Smooth muscle cell (in vitro differentiated cells): ENCODE data around the gene EDC3. TPM values are rescaled to one million over a fixed set of nuclear protein-coding genes. Genes with fewer than 3 reads are reported as not detected.
A peak's percentile ranks its signal among the peaks of the same experiment; 100 is the strongest.
"Not testable (repeated sequence)": the region's sequence is repeated elsewhere in the genome, so short reads cannot be mapped to it uniquely, and the experiment has no call there.

Source experiments
- DNase-seq: peaks from one replicate; lab custom pipeline; 2025; ENCODE audit not compliant: unreplicated experiment; lab: John Stamatoyannopoulos, UW
- H2AFZ ChIP-seq: fragments of 200-600 bp; sonication (generic); 2 replicates; pipeline ENCODE4 v1.6.0; 2016; ENCODE audit warnings: antibody characterized with exemption, low read depth, mild to moderate bottlenecking
- H3F3A ChIP-seq: fragments of 200-600 bp; sonication (generic); 2 replicates; pipeline ENCODE4 v1.6.0; 2017; ENCODE audit warnings: antibody characterized with exemption, low read depth
- H3K27ac ChIP-seq: fragments of 200-600 bp; sonication (generic); 2 replicates; pipeline ENCODE4 v1.5.1; 2016; ENCODE audit warnings: low read depth, mild to moderate bottlenecking
- H3K27me3 ChIP-seq: fragments of 200-600 bp; sonication (generic); 2 replicates; pipeline ENCODE4 v1.6.1; 2016; ENCODE audit warnings: low read depth, mild to moderate bottlenecking
- H3K36me3 ChIP-seq: fragments of 200-600 bp; sonication (generic); 2 replicates; pipeline ENCODE4 v1.5.1; 2016; ENCODE audit warnings: low read depth
- H3K4me1 ChIP-seq: fragments of 200-600 bp; sonication (generic); 2 replicates; pipeline ENCODE4 v1.5.1; 2016; ENCODE audit warnings: low read depth
- H3K4me2 ChIP-seq: fragments of 200-600 bp; sonication (generic); 2 replicates; pipeline ENCODE4 v1.6.0; 2016; ENCODE audit warnings: mild to moderate bottlenecking
- H3K4me3 ChIP-seq: fragments of 200-600 bp; sonication (generic); 2 replicates; pipeline ENCODE4 v1.5.1; 2016; ENCODE audit warnings: mild to moderate bottlenecking
- H3K79me2 ChIP-seq: fragments of 200-600 bp; sonication (generic); 2 replicates; pipeline ENCODE4 v1.6.0; 2016; ENCODE audit warnings: low read depth, mild to moderate bottlenecking
- H3K9ac ChIP-seq: fragments of 200-600 bp; sonication (generic); 2 replicates; pipeline ENCODE4 v1.6.0; 2016; ENCODE audit warnings: low read depth
- H3K9me3 ChIP-seq: fragments of 200-600 bp; sonication (generic); replicated peaks from 2 replicates; pipeline ENCODE4 v1.5.1; 2016; ENCODE audit warnings: low read depth
- H4K20me1 ChIP-seq: fragments of 200-600 bp; sonication (generic); 2 replicates; pipeline ENCODE4 v1.6.0; 2016; ENCODE audit warnings: low read depth
- CTCF ChIP-seq: fragments of 200-600 bp; sonication (generic); IDR thresholded peaks from 2 replicates; pipeline ENCODE4 v1.5.1; 2017; ENCODE audit warnings: borderline replicate concordance, mild to moderate bottlenecking, antibody characterized with exemption; ENCODE audit not compliant: insufficient read depth, poor library complexity, severe bottlenecking
- WGBS: methylation state at CpG from one replicate; pipeline ENCODE4 v1.1.7; 2016; ENCODE audit warnings: low lambda C conversion rate; 5-methylcytosine and 5-hydroxymethylcytosine counted together
- polyA plus RNA-seq: library from polyadenylated mRNA; unstranded; fragments of >200 nt; fragmentation: Nextera tagmentation; extraction: Ambion mirVana; gene quantifications from 2 replicates; pipeline ENCODE4 v1.2.1, GENCODE V29; 2016
- total RNA-seq: library from RNA; depleted of rRNA; stranded (reverse); fragments of >200 nt; gene quantifications from 2 replicates; pipeline ENCODE4 v1.2.3, GENCODE V29; 2014

Gene EDC3
- total and polyA plus RNA-seq, 2 experiments from 2014 or later: 18.4 to 26.7 TPM

DNA sequence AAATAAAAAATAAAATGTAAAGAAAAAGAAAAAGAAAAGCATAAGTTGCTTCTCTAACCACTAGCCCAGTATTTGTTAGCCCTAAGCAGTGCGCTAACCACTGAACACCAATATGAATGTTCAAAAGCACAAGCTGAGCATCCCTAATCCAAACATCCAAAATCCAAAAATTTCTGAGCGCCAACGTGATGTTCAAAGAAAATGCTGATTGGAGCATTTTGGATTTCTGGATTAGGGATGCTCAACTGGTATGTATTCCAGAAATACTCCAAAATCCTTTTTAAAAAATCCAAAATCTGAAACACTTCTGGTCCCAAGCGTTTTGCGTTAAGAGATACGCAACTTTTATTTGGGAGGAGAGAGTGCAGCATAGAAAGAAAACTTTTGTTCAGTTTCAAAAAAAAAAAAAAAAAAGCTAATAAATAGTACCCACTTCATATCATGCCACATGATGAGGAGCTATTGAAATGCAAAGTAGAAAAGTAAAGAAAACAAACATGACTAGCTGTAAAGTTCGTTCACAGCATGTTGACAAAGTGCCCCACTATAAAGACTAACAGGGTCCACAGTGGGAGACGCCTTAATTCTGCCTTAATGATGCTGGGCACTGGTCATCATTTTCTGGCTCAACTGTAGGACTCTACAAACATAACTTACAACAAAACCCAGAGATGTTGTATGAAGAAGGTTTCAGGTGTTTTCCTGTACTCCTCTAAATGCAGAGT is 32.4 kb downstream of the EDC3 start:
- Histone ChIP-seq H3K4me1 (no peaks in the 10 kb centered on the region), H3K79me2 (peaks cover 55% of the 10 kb centered on the region)
- TF ChIP-seq CTCF: no peak

GRCh38 chr15:74662064-74662860 is 33.6 kb downstream of the EDC3 start:
- no peak overlapping the region for H3K4me3 ChIP-seq
- H3K27me3 ChIP-seq: no peaks in the 10 kb centered on the region
- H3K36me3 ChIP-seq: no peaks in the 10 kb centered on the region
- H3K27ac ChIP-seq: no peak overlapping the region
- WGBS: 94% methylated on average over 4 of the region's 4 CpGs
- DNase-seq: no peak
- no peaks in the 10 kb centered on the region for H3F3A ChIP-seq
- H3K9ac ChIP-seq: no peak overlapping the region
- peaks cover 48% of the 10 kb centered on the region for H3K79me2 ChIP-seq
- H3K4me1 ChIP-seq: no peaks in the 10 kb centered on the region
- H3K4me2 ChIP-seq: no peak overlapping the region
- peaks cover 91% of the 10 kb centered on the region for H4K20me1 ChIP-seq
- no peak for TF ChIP-seq CTCF
- no peak overlapping the region for H2AFZ ChIP-seq
- H3K9me3 ChIP-seq: no peaks in the 10 kb centered on the region

More for the DNA sequence above, 32.4 kb downstream of the EDC3 start:
- no peak overlapping the region for H3K9ac ChIP-seq
- DNase-seq: no peak
- H3K27me3 ChIP-seq: no peaks in the 10 kb centered on the region
- peaks cover 4% of the 10 kb centered on the region for H3K36me3 ChIP-seq
- H3K27ac ChIP-seq: peak overlapping the region; percentile 21
- no peak overlapping the region for H3K4me2 ChIP-seq
- H3K4me3 ChIP-seq: no peak overlapping the region
- H2AFZ ChIP-seq: no peak overlapping the region
- 94% methylated on average over 8 of the region's 8 CpGs for WGBS
- peaks cover 91% of the 10 kb centered on the region for H4K20me1 ChIP-seq
- no peaks in the 10 kb centered on the region for H3K9me3 ChIP-seq
- no peaks in the 10 kb centered on the region for H3F3A ChIP-seq

- H3K4me1 ChIP-seq, H3K27ac ChIP-seq, DNase-seq, H3K36me3 ChIP-seq, H3K9me3 ChIP-seq, H3K27me3 ChIP-seq, H3K4me3 ChIP-seq, H2AFZ ChIP-seq, H3K9ac ChIP-seq, H3K4me2 ChIP-seq, H3F3A ChIP-seq: not testable (repeated sequence)
- peaks cover 46% of the 10 kb centered on the region for H3K79me2 ChIP-seq
- WGBS: 93% methylated on average over 8 of the region's 8 CpGs
- H4K20me1 ChIP-seq: peaks cover 94% of the 10 kb centered on the region
Measured at GRCh38 chr15:74661280-74661679, 34.5 kb downstream of the EDC3 start.

GRCh38 chr15:74657846-74658245 is 38.0 kb downstream of the EDC3 start:
- no peaks in the 10 kb centered on the region for H3K27me3 ChIP-seq
- no peak overlapping the region for H3K4me3 ChIP-seq
- H3K9ac ChIP-seq: no peak overlapping the region
- peak overlapping the region; percentile 33 for H3K27ac ChIP-seq
- peaks cover 28% of the 10 kb centered on the region for H3K79me2 ChIP-seq
- no peaks in the 10 kb centered on the region for H3F3A ChIP-seq
- no peaks in the 10 kb centered on the region for H3K9me3 ChIP-seq
- no peaks in the 10 kb centered on the region for H3K36me3 ChIP-seq
- no peak for DNase-seq
- peaks cover 92% of the 10 kb centered on the region for H4K20me1 ChIP-seq
- H3K4me1 ChIP-seq: no peaks in the 10 kb centered on the region
- no peak for TF ChIP-seq CTCF
- 72% methylated on average over 3 of the region's 3 CpGs for WGBS
- no peak overlapping the region for H2AFZ ChIP-seq
- peak overlapping the region; percentile 12 for H3K4me2 ChIP-seq
